ENCODE measurements around the gene CFAP141. TPM values are rescaled to one million over a fixed set of nuclear protein-coding genes. Genes with fewer than 3 reads are reported as not detected.

The CFAP141 gene
- 0.29 TPM in 1 of 5 replicates, not detected in the others for total RNA-seq (2022; extraction: Qiagen RNA extraction)

GRCh38 chr1:154206196-154206595, at the start of gene CFAP141:
Gene CFAP141, minus strand, starts transcription at chr1:154206333. Its CDS starts 26 bp downstream, at chr1:154206307.

GRCh38 chr1:154220071-154220969, 14.2 kb upstream of the CFAP141 start, which contains the start of gene UBAP2L:
Gene UBAP2L, plus strand, starts transcription at chr1:154220955. Its CDS starts 4,169 bp downstream, at chr1:154225124.

GRCh38 chr1:154191990-154192461, 14.1 kb downstream of the CFAP141 start, which contains the start of gene TPM3:
Gene TPM3, minus strand, starts transcription at chr1:154192100. Its CDS starts 82 bp downstream, at chr1:154192018.

GRCh38 chr1:154154534-154155191, 51.5 kb downstream of the CFAP141 start, which contains the start of gene NUP210L:
Gene NUP210L, minus strand, starts transcription at chr1:154155073.

Other genes with a start within 250 kb of the CFAP141 start
- gene CRTC2, start 247.7 kb downstream of the CFAP141 start, total RNA-seq (2022; extraction: Qiagen RNA extraction) = 30.6 to 45.7 TPM (median 41.6 TPM) in 5 replicates
- 151 to 169 TPM (median 166 TPM) in 5 replicates for gene SLC39A1, start 242.8 kb downstream of the CFAP141 start, total RNA-seq (2022; extraction: Qiagen RNA extraction)
- gene CREB3L4, start 238.4 kb downstream of the CFAP141 start, total RNA-seq (2022; extraction: Qiagen RNA extraction) = 8.5 to 12.4 TPM (median 10.3 TPM) in 5 replicates
- 109 to 169 TPM (median 154 TPM) in 5 replicates for gene JTB, start 228.7 kb downstream of the CFAP141 start, total RNA-seq (2022; extraction: Qiagen RNA extraction)
- gene RAB13, start 220.0 kb downstream of the CFAP141 start, total RNA-seq (2022; extraction: Qiagen RNA extraction) = 131 to 153 TPM (median 132 TPM) in 5 replicates
- gene RPS27, start 215.6 kb downstream of the CFAP141 start, total RNA-seq (2022; extraction: Qiagen RNA extraction) = 4,150 to 7,755 TPM (median 4,460 TPM) in 5 replicates
- not detected in 5 replicates for gene NUP210L, start 51.3 kb downstream of the CFAP141 start, total RNA-seq (2022; extraction: Qiagen RNA extraction)
- 424 to 619 TPM (median 471 TPM) in 5 replicates for gene TPM3, start 14.2 kb downstream of the CFAP141 start, total RNA-seq (2022; extraction: Qiagen RNA extraction)
- gene UBAP2L, start 14.6 kb upstream of the CFAP141 start, total RNA-seq (2022; extraction: Qiagen RNA extraction) = 107 to 115 TPM (median 112 TPM) in 5 replicates
- gene HAX1, start 66.3 kb upstream of the CFAP141 start, total RNA-seq (2022; extraction: Qiagen RNA extraction) = 93.9 to 107 TPM (median 96.3 TPM) in 5 replicates
- gene AQP10, start 114.8 kb upstream of the CFAP141 start, total RNA-seq (2022; extraction: Qiagen RNA extraction) = not detected in 5 replicates
- 27.7 to 38.3 TPM (median 35.1 TPM) in 5 replicates for gene ATP8B2, start 119.2 kb upstream of the CFAP141 start, total RNA-seq (2022; extraction: Qiagen RNA extraction)
- gene IL6R, start 199.0 kb upstream of the CFAP141 start, total RNA-seq (2022; extraction: Qiagen RNA extraction) = 16.8 to 23.9 TPM (median 18.5 TPM) in 5 replicates

Measured in A549 treated with CORT108297 at 1 μM for 4 hours (cell line).